Measurements from ENCODE around the gene SPINK4. TPM values are rescaled to one million over a fixed set of nuclear protein-coding genes. Genes with fewer than 3 reads are reported as not detected.

SPINK4 gene
- total RNA-seq, 6 experiments from 2014 or later: not detected

GRCh38 chr9:33267151-33267767, 27.3 kb downstream of the SPINK4 start:
- no peak for DNase-seq
- H3K4me3 Mint-ChIP-seq: no peak overlapping the region
- peak overlapping the region; percentile 1; the same call in 1 of the 2 replicates for H3K27ac Mint-ChIP-seq
- no peaks in the 10 kb centered on the region for H3K9me3 Mint-ChIP-seq
- peaks cover 28% of the 10 kb centered on the region for H3K36me3 Mint-ChIP-seq (ENCODE audit: low read depth)
- TF ChIP-seq, protein P1, sequence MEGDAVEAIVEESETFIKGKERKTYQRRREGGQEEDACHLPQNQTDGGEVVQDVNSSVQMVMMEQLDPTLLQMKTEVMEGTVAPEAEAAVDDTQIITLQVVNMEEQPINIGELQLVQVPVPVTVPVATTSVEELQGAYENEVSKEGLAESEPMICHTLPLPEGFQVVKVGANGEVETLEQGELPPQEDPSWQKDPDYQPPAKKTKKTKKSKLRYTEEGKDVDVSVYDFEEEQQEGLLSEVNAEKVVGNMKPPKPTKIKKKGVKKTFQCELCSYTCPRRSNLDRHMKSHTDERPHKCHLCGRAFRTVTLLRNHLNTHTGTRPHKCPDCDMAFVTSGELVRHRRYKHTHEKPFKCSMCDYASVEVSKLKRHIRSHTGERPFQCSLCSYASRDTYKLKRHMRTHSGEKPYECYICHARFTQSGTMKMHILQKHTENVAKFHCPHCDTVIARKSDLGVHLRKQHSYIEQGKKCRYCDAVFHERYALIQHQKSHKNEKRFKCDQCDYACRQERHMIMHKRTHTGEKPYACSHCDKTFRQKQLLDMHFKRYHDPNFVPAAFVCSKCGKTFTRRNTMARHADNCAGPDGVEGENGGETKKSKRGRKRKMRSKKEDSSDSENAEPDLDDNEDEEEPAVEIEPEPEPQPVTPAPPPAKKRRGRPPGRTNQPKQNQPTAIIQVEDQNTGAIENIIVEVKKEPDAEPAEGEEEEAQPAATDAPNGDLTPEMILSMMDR (IDR thresholded peaks at IDR 0.05): no peak
- H3K27me3 Mint-ChIP-seq (ENCODE audit: insufficient read depth): no peaks in the 10 kb centered on the region; the same call in none of the 2 replicates
- peaks cover 31% of the 10 kb centered on the region for H3K4me1 Mint-ChIP-seq (ENCODE audit: low read depth)

GRCh38 chr9:33270146-33270545, 30.2 kb downstream of the SPINK4 start:
- H3K9me3 Mint-ChIP-seq: no peaks in the 10 kb centered on the region
- TF ChIP-seq, protein P1 (IDR thresholded peaks at IDR 0.05): no peak
- H3K27ac Mint-ChIP-seq: no peak overlapping the region
- H3K4me1 Mint-ChIP-seq (ENCODE audit: low read depth): peaks cover 33% of the 10 kb centered on the region
- no peaks in the 10 kb centered on the region; the same call in none of the 2 replicates for H3K27me3 Mint-ChIP-seq (ENCODE audit: insufficient read depth)
- H3K36me3 Mint-ChIP-seq (ENCODE audit: low read depth): peaks cover 28% of the 10 kb centered on the region
- H3K4me3 Mint-ChIP-seq: no peak overlapping the region
- no peak for DNase-seq

DNA sequence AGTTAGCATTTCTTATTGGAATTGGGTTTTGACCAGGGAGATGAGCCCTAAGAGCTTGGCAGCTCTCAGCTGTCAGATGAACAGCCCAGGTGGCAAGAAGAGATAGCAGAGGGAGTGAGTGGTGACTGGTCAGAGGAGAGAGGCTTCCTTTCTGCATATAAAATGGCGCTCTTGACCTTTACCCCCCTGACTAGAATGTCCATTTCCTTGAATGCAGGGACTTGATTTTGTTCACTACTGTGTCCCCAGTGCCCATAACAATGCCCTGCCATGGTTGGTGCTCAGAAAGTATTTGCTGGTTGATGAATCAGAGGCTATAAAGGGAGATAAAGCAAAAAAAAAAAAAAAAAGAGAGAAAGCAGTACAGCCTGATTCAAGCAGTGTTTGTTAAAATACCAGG, 32.1 kb downstream of the SPINK4 start:
- no peak for DNase-seq
- Mint-ChIP-seq H3K27me3 (ENCODE audit: insufficient read depth) (no peaks in the 10 kb centered on the region; the same call in 1 of the 2 replicates), H3K4me3 (no peak overlapping the region), H3K9me3 (no peaks in the 10 kb centered on the region), H3K27ac (peak overlapping the region; percentile 27; the same call in 1 of the 2 replicates), H3K4me1 (ENCODE audit: low read depth) (peaks cover 20% of the 10 kb centered on the region), H3K36me3 (ENCODE audit: low read depth) (peaks cover 18% of the 10 kb centered on the region)
- TF ChIP-seq, protein P1 (IDR thresholded peaks at IDR 0.05): no peak

GRCh38 chr9:33273266-33273971, 33.5 kb downstream of the SPINK4 start:
- H3K27me3 Mint-ChIP-seq (ENCODE audit: insufficient read depth): no peaks in the 10 kb centered on the region; the same call in none of the 2 replicates
- H3K27ac Mint-ChIP-seq: peak overlapping the region; percentile 33
- H3K4me1 Mint-ChIP-seq (ENCODE audit: low read depth): peaks cover 20% of the 10 kb centered on the region
- TF ChIP-seq, protein P1 (IDR thresholded peaks at IDR 0.05): no peak
- no peak for DNase-seq
- H3K36me3 Mint-ChIP-seq (ENCODE audit: low read depth): peaks cover 26% of the 10 kb centered on the region
- H3K4me3 Mint-ChIP-seq: no peak overlapping the region; the same call in 1 of the 2 replicates
- no peaks in the 10 kb centered on the region for H3K9me3 Mint-ChIP-seq

DNA sequence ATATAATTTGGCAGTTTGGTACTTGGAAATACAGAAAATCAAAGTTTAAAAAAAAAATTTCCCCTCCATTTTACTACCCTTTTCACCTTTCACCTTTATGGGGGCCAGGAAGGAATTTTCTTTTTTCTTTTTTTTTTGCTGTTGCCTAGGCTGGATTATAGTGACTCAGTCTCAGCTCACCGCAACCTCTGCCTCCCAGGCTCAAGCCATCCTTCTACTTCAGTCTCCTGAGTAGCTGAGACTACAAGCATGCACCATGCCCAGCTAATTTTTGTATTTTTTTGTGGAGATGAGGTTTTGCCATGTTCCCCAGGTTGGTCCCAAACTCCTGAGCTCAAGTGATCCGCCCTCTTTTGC, 34.0 kb downstream of the SPINK4 start:
- Mint-ChIP-seq H3K9me3 (no peaks in the 10 kb centered on the region), H3K27ac (peak overlapping the region; percentile 33), H3K27me3 (ENCODE audit: insufficient read depth) (no peaks in the 10 kb centered on the region; the same call in none of the 2 replicates), H3K4me3 (no peak overlapping the region), H3K36me3 (ENCODE audit: low read depth) (peaks cover 27% of the 10 kb centered on the region), H3K4me1 (ENCODE audit: low read depth) (peaks cover 20% of the 10 kb centered on the region)
- DNase-seq: no peak
- TF ChIP-seq, protein P1 (IDR thresholded peaks at IDR 0.05): no peak

Data from HFFc6 (cell line).